HG03159 (cell line): ENCODE measurements around the gene PANX3.
A peak's percentile ranks its signal among the peaks of the same experiment; 100 is the strongest.
"Not testable (repeated sequence)": the region's sequence is repeated elsewhere in the genome, so short reads cannot be mapped to it uniquely, and the experiment has no call there.

Source experiments
- ATAC-seq: cut with Tn5 transposase; IDR thresholded peaks from one replicate; pipeline ENCODE4 v1.9.1; 2021; ENCODE audit warnings: mild to moderate bottlenecking, moderate library complexity; ENCODE audit not compliant: unreplicated experiment

The PANX3 gene

GRCh38 chr11:124611064-124611463 is at the start of gene PANX3:
TSS of gene PANX3 (plus strand) at chr11:124611428. CDS start at chr11:124611557, 129 bp downstream.
- no peak for ATAC-seq

- ATAC-seq = no peak
Measured at GRCh38 chr11:124569697-124570096, 41.5 kb upstream of the PANX3 start, which contains the start of gene OR8A1. TSS of gene OR8A1 (plus strand) at chr11:124569997. CDS start at chr11:124570120, 123 bp downstream.

GRCh38 chr11:124570160-124570559 is 41.1 kb upstream of the PANX3 start:
- no peak for ATAC-seq

- no peak for ATAC-seq
Measured at GRCh38 chr11:124577716-124578427, 33.4 kb upstream of the PANX3 start.

- ATAC-seq = no peak
Measured at GRCh38 chr11:124578761-124579160, 32.5 kb upstream of the PANX3 start.

- ATAC-seq = no peak
Measured at GRCh38 chr11:124581817-124582216, 29.4 kb upstream of the PANX3 start.

- ATAC-seq = no peak
Measured at GRCh38 chr11:124582565-124582964, 28.7 kb upstream of the PANX3 start.

GRCh38 chr11:124583781-124584180 is 27.4 kb upstream of the PANX3 start:
- ATAC-seq = no peak

- no peak for ATAC-seq
Measured at GRCh38 chr11:124584681-124585372, 26.4 kb upstream of the PANX3 start.

- ATAC-seq = no peak
Measured at GRCh38 chr11:124586238-124586860, 24.9 kb upstream of the PANX3 start.

GRCh38 chr11:124591430-124591829 is 19.8 kb upstream of the PANX3 start:
- no peak for ATAC-seq

- no peak for ATAC-seq
Measured at GRCh38 chr11:124592627-124593026, 18.6 kb upstream of the PANX3 start.

GRCh38 chr11:124595302-124595701 is 15.9 kb upstream of the PANX3 start:
- ATAC-seq = no peak

- no peak for ATAC-seq
Measured at GRCh38 chr11:124597626-124598025, 13.6 kb upstream of the PANX3 start.

- no peak for ATAC-seq
Measured at GRCh38 chr11:124600621-124601320, 10.5 kb upstream of the PANX3 start.

- ATAC-seq = no peak
Measured at GRCh38 chr11:124602193-124602592, 9.0 kb upstream of the PANX3 start.

GRCh38 chr11:124602723-124603122 is 8.5 kb upstream of the PANX3 start:
- ATAC-seq = not testable (repeated sequence)

GRCh38 chr11:124605719-124606118 is 5.5 kb upstream of the PANX3 start:
- no peak for ATAC-seq

- no peak for ATAC-seq
Measured at GRCh38 chr11:124608147-124608546, 3.1 kb upstream of the PANX3 start.

- ATAC-seq = no peak
Measured at GRCh38 chr11:124610295-124610694, 933 bp upstream of the PANX3 start.

GRCh38 chr11:124612045-124612444 is 817 bp downstream of the PANX3 start:
- peak; percentile 84 for ATAC-seq
